BLaER1 (cell line): ENCODE measurements around the gene KRT74.

Source experiments
- H3K27ac ChIP-seq: shearing (Covaris generic); formaldehyde crosslinking; 2 replicates; pipeline ENCODE4 v1.8.1; 2022
- H3K27me3 ChIP-seq: shearing (Covaris generic); formaldehyde crosslinking; 2 replicates; pipeline ENCODE4 v1.8.1; 2022
- H3K36me3 ChIP-seq: shearing (Covaris generic); formaldehyde crosslinking; 2 replicates; pipeline ENCODE4 v1.8.1; 2022
- H3K4me1 ChIP-seq: shearing (Covaris generic); formaldehyde crosslinking; 2 replicates; pipeline ENCODE4 v1.8.1; 2022
- H3K4me2 ChIP-seq: shearing (Covaris generic); formaldehyde crosslinking; 2 replicates; pipeline ENCODE4 v1.8.1; 2022
- H3K4me3 ChIP-seq: shearing (Covaris generic); formaldehyde crosslinking; 2 replicates; pipeline ENCODE4 v1.8.1; 2022
- H3K9ac ChIP-seq: shearing (Covaris generic); formaldehyde crosslinking; 2 replicates; pipeline ENCODE4 v1.8.1; 2022
- H3K9me3 ChIP-seq: shearing (Covaris generic); formaldehyde crosslinking; 2 replicates; pipeline ENCODE4 v1.8.1; 2022
- H4K20me1 ChIP-seq: shearing (Covaris generic); formaldehyde crosslinking; 2 replicates; pipeline ENCODE4 v1.8.1; 2022
- Cebpa-rat ChIP-seq: shearing (Covaris generic); IDR thresholded peaks from 2 replicates; pipeline ENCODE4 v1.8.1; 2022

Gene KRT74

GRCh38 chr12:52559979-52560378 lies 13.7 kb downstream of the KRT74 start:
- TF ChIP-seq Cebpa-rat: no peak
- no peaks in the 10 kb centered on the region for H3K36me3 ChIP-seq

GRCh38 chr12:52558781-52559445 lies 14.7 kb downstream of the KRT74 start:
- Histone ChIP-seq H3K4me1 (no peaks in the 10 kb centered on the region), H3K27me3 (no peaks in the 10 kb centered on the region), H3K27ac (no peak overlapping the region), H4K20me1 (no peaks in the 10 kb centered on the region), H3K36me3 (no peaks in the 10 kb centered on the region), H3K4me3 (no peak overlapping the region), H3K9me3 (no peaks in the 10 kb centered on the region), H3K9ac (no peak overlapping the region), H3K4me2 (no peak overlapping the region)
- TF ChIP-seq Cebpa-rat: no peak

More at GRCh38 chr12:52559979-52560378, 13.7 kb downstream of the KRT74 start:
- no peaks in the 10 kb centered on the region for H3K9me3 ChIP-seq
- no peak overlapping the region for H3K27ac ChIP-seq
- no peak overlapping the region for H3K4me2 ChIP-seq
- no peaks in the 10 kb centered on the region for H3K27me3 ChIP-seq
- no peak overlapping the region for H3K4me3 ChIP-seq
- H4K20me1 ChIP-seq: no peaks in the 10 kb centered on the region
- H3K4me1 ChIP-seq: no peaks in the 10 kb centered on the region
- H3K9ac ChIP-seq: no peak overlapping the region

GRCh38 chr12:52557476-52557875 lies 16.2 kb downstream of the KRT74 start:
- no peaks in the 10 kb centered on the region for H4K20me1 ChIP-seq
- no peaks in the 10 kb centered on the region for H3K36me3 ChIP-seq
- H3K4me2 ChIP-seq: no peak overlapping the region
- no peaks in the 10 kb centered on the region for H3K4me1 ChIP-seq
- no peak for TF ChIP-seq Cebpa-rat
- H3K4me3 ChIP-seq: no peak overlapping the region
- no peaks in the 10 kb centered on the region for H3K27me3 ChIP-seq
- H3K9me3 ChIP-seq: no peaks in the 10 kb centered on the region
- H3K27ac ChIP-seq: no peak overlapping the region
- H3K9ac ChIP-seq: no peak overlapping the region

GRCh38 chr12:52555577-52555976 lies 18.1 kb downstream of the KRT74 start:
- Histone ChIP-seq H3K27me3 (no peaks in the 10 kb centered on the region), H3K4me1 (no peaks in the 10 kb centered on the region), H3K27ac (no peak overlapping the region), H3K9me3 (no peaks in the 10 kb centered on the region), H3K4me3 (no peak overlapping the region), H4K20me1 (no peaks in the 10 kb centered on the region), H3K36me3 (no peaks in the 10 kb centered on the region), H3K9ac (no peak overlapping the region), H3K4me2 (no peak overlapping the region)
- TF ChIP-seq Cebpa-rat: no peak

GRCh38 chr12:52552681-52553195 lies 20.9 kb downstream of the KRT74 start, which contains the start of gene KRT71:
KRT71 (minus strand) TSS chr12:52553145; CDS start chr12:52553077, 68 bp downstream.
- no peaks in the 10 kb centered on the region for H3K4me1 ChIP-seq
- no peak within 1 kb of the TSS for H3K4me2 ChIP-seq
- H3K9ac ChIP-seq: no peak within 1 kb of the TSS
- no peak for TF ChIP-seq Cebpa-rat
- no peaks in the 10 kb centered on the region for H4K20me1 ChIP-seq
- H3K36me3 ChIP-seq: no peaks in the 10 kb centered on the region
- no peaks in the 10 kb centered on the region for H3K9me3 ChIP-seq
- H3K27me3 ChIP-seq: no peaks in the 10 kb centered on the region
- no peak within 1 kb of the TSS for H3K4me3 ChIP-seq
- H3K27ac ChIP-seq: no peak within 1 kb of the TSS

- no peak overlapping the region for H3K4me2 ChIP-seq
Observed at GRCh38 chr12:52552055-52552454, 21.6 kb downstream of the KRT74 start.

GRCh38 chr12:52551216-52551865 lies 22.3 kb downstream of the KRT74 start:
- no peaks in the 10 kb centered on the region for H3K9me3 ChIP-seq
- H3K27ac ChIP-seq: no peak overlapping the region
- TF ChIP-seq Cebpa-rat: no peak
- no peak overlapping the region for H3K9ac ChIP-seq
- H3K4me2 ChIP-seq: no peak overlapping the region
- peaks cover 6% of the 10 kb centered on the region; the same call in 1 of the 2 replicates for H3K4me1 ChIP-seq
- H3K27me3 ChIP-seq: no peaks in the 10 kb centered on the region
- H3K36me3 ChIP-seq: no peaks in the 10 kb centered on the region
- no peak overlapping the region for H3K4me3 ChIP-seq
- H4K20me1 ChIP-seq: no peaks in the 10 kb centered on the region

More at GRCh38 chr12:52552055-52552454, 21.6 kb downstream of the KRT74 start:
- peaks cover 6% of the 10 kb centered on the region; the same call in 1 of the 2 replicates for H3K4me1 ChIP-seq
- H3K4me3 ChIP-seq: no peak overlapping the region
- H3K9me3 ChIP-seq: no peaks in the 10 kb centered on the region
- no peaks in the 10 kb centered on the region for H3K27me3 ChIP-seq
- no peak for TF ChIP-seq Cebpa-rat
- no peak overlapping the region for H3K9ac ChIP-seq
- no peaks in the 10 kb centered on the region for H4K20me1 ChIP-seq
- H3K27ac ChIP-seq: no peak overlapping the region
- no peaks in the 10 kb centered on the region for H3K36me3 ChIP-seq

- Histone ChIP-seq H3K9me3 (no peaks in the 10 kb centered on the region), H3K4me1 (peaks cover 6% of the 10 kb centered on the region; the same call in 1 of the 2 replicates), H3K36me3 (no peaks in the 10 kb centered on the region), H3K4me3 (no peak overlapping the region), H4K20me1 (no peaks in the 10 kb centered on the region), H3K27ac (no peak overlapping the region), H3K4me2 (no peak overlapping the region), H3K27me3 (no peaks in the 10 kb centered on the region), H3K9ac (no peak overlapping the region)
- no peak for TF ChIP-seq Cebpa-rat
Observed at GRCh38 chr12:52546126-52546525, 27.5 kb downstream of the KRT74 start.

- H3K36me3 ChIP-seq: no peaks in the 10 kb centered on the region
- H3K4me2 ChIP-seq: no peak overlapping the region
- H3K4me3 ChIP-seq: no peak overlapping the region
- TF ChIP-seq Cebpa-rat: no peak
- H3K9ac ChIP-seq: no peak overlapping the region
- peaks cover 6% of the 10 kb centered on the region; the same call in 1 of the 2 replicates for H3K4me1 ChIP-seq
- H3K27me3 ChIP-seq: no peaks in the 10 kb centered on the region
- no peaks in the 10 kb centered on the region for H3K9me3 ChIP-seq
- H4K20me1 ChIP-seq: no peaks in the 10 kb centered on the region
- no peak overlapping the region for H3K27ac ChIP-seq
Observed at GRCh38 chr12:52543985-52544883, 29.4 kb downstream of the KRT74 start.
